Renal cortical epithelial cell (primary cell): Measurements from ENCODE around the gene MTA1. TPM values are rescaled to one million over a fixed set of nuclear protein-coding genes. Genes with fewer than 3 reads are reported as not detected.

ENCODE experiments used
- DNase-seq: peaks from one replicate; pipeline ENCODE4 v3.0.0-alpha.2; 2011; ENCODE audit warnings: low read depth
- total RNA-seq: library from RNA; depleted of rRNA; stranded (reverse); fragments of >200 nt; gene quantifications from 2 replicates; pipeline ENCODE4 v1.2.3, GENCODE V29; 2014

The MTA1 gene
- total RNA-seq, 1 donor from 2014 or later = 47.3 TPM

GRCh38 chr14:105496831-105497591, 77.4 kb downstream of the MTA1 start:
- DNase-seq = no peak

GRCh38 chr14:105497671-105498429, 78.2 kb downstream of the MTA1 start:
- no peak for DNase-seq

- no peak for DNase-seq
Measured at GRCh38 chr14:105498430-105499255, 79.0 kb downstream of the MTA1 start.

- DNase-seq = no peak
Measured at GRCh38 chr14:105499256-105500035, 79.8 kb downstream of the MTA1 start.

GRCh38 chr14:105500036-105500725, 80.6 kb downstream of the MTA1 start:
- no peak for DNase-seq

- no peak for DNase-seq
Measured at GRCh38 chr14:105500726-105501101, 81.1 kb downstream of the MTA1 start.

- DNase-seq = no peak
Measured at GRCh38 chr14:105501504-105502291, 82.1 kb downstream of the MTA1 start.

GRCh38 chr14:105502446-105503295, 83.0 kb downstream of the MTA1 start:
- DNase-seq = no peak

GRCh38 chr14:105503296-105503640, 83.6 kb downstream of the MTA1 start:
- DNase-seq = no peak

- DNase-seq = no peak
Measured at GRCh38 chr14:105503935-105504692, 84.5 kb downstream of the MTA1 start.

GRCh38 chr14:105505101-105505500, 85.5 kb downstream of the MTA1 start:
- no peak for DNase-seq

GRCh38 chr14:105507247-105507646, 87.6 kb downstream of the MTA1 start:
- no peak for DNase-seq

- DNase-seq = no peak
Measured at GRCh38 chr14:105508069-105508468, 88.4 kb downstream of the MTA1 start.

GRCh38 chr14:105508601-105509000, 89.0 kb downstream of the MTA1 start:
- DNase-seq = no peak

- DNase-seq = no peak
Measured at GRCh38 chr14:105517096-105517495, 97.5 kb downstream of the MTA1 start.

GRCh38 chr14:105519946-105520698, 100.5 kb downstream of the MTA1 start:
- DNase-seq = no peak
